Liver (tissue), 9 donors: ENCODE data around the gene SEPTIN2. TPM values are rescaled to one million over a fixed set of nuclear protein-coding genes. Genes with fewer than 3 reads are reported as not detected.

Experiments used
- DNase-seq: peaks from one replicate; pipeline ENCODE4 v3.0.0-alpha.2; 2017; ENCODE audit warnings: low spot score
- H3K27ac ChIP-seq, 2 donors: one replicate each; pipeline ENCODE4 v1.7.0; 2013; ENCODE audit warnings: inconsistent platforms in 2 of 2, low read length in 2 of 2, control low read depth in 1 of 2, low read depth in 1 of 2, mild to moderate bottlenecking in 1 of 2
- H3K27me3 ChIP-seq, 4 donors: one replicate each; pipeline versions ENCODE4 v1.6.1 to v1.7.0; 2013; ENCODE audit warnings: low read length in 3 of 4, inconsistent platforms in 1 of 4, mild to moderate bottlenecking in 1 of 4, moderate library complexity in 1 of 4; ENCODE audit not compliant: control insufficient read depth in 4 of 4, insufficient read depth in 4 of 4
- H3K36me3 ChIP-seq, 4 donors: one replicate each; pipeline versions ENCODE4 v1.6.1 to v1.7.0; 2013; ENCODE audit warnings: low read length in 3 of 4, mild to moderate bottlenecking in 3 of 4, low read depth in 1 of 4, moderate library complexity in 1 of 4; ENCODE audit not compliant: control insufficient read depth in 4 of 4, insufficient read depth in 3 of 4
- H3K4me1 ChIP-seq, 4 donors: one replicate each; pipeline versions ENCODE4 v1.6.1 to v1.7.0; 2013; ENCODE audit warnings: low read length in 3 of 4, mild to moderate bottlenecking in 3 of 4, moderate library complexity in 1 of 4; ENCODE audit not compliant: control insufficient read depth in 4 of 4, insufficient read depth in 4 of 4
- H3K4me3 ChIP-seq, 3 donors: one replicate each; pipeline versions ENCODE4 v1.6.1 to v1.7.0; 2013; ENCODE audit warnings: low read length in 3 of 3, control low read depth in 1 of 3, low read depth in 1 of 3, mild to moderate bottlenecking in 1 of 3
- H3K9ac ChIP-seq, 2 donors: one replicate each; pipeline ENCODE4 v1.7.0; 2013; ENCODE audit warnings: low read length in 2 of 2, mild to moderate bottlenecking in 2 of 2, moderate library complexity in 2 of 2, control low read depth in 1 of 2, low read depth in 1 of 2
- H3K9me3 ChIP-seq, 4 donors: one replicate each; pipeline versions ENCODE4 v1.6.1 to v1.7.0; 2013; ENCODE audit warnings: low read length in 3 of 4; ENCODE audit not compliant: control insufficient read depth in 4 of 4
- EGR1 ChIP-seq, 2 donors: IDR thresholded peaks; 2 replicates each; pipeline ENCODE4 v1.6.1; 2016 to 2018; ENCODE audit warnings: antibody characterized with exemption in 2 of 2, low read depth in 2 of 2
- FOXA1 ChIP-seq: IDR thresholded peaks from 2 replicates; pipeline ENCODE4 v1.6.1; 2016; ENCODE audit warnings: antibody characterized with exemption
- FOXA2 ChIP-seq: IDR thresholded peaks from 2 replicates; pipeline ENCODE4 v1.6.1; 2016; ENCODE audit warnings: antibody characterized with exemption
- GABPA ChIP-seq, 2 donors: IDR thresholded peaks in 1 of 2; conservative IDR thresholded peaks in 1 of 2; 2 replicates each; pipeline ENCODE4 v1.6.1; 2016; ENCODE audit warnings: antibody characterized with exemption in 2 of 2, mild to moderate bottlenecking in 1 of 2, moderate library complexity in 1 of 2
- HNF4A ChIP-seq, 2 donors: conservative IDR thresholded peaks; 2 replicates each; pipeline ENCODE4 v1.6.1; 2016; ENCODE audit warnings: antibody characterized with exemption in 2 of 2, mild to moderate bottlenecking in 2 of 2
- HNF4G ChIP-seq: IDR thresholded peaks from 2 replicates; pipeline ENCODE4 v1.6.1; 2016; ENCODE audit warnings: antibody characterized with exemption
- JUND ChIP-seq, 2 donors: IDR thresholded peaks; 2 replicates each; pipeline ENCODE4 v1.6.1; 2016; ENCODE audit warnings: antibody characterized with exemption in 2 of 2
- MAX ChIP-seq: IDR thresholded peaks from 2 replicates; pipeline ENCODE4 v1.6.1; 2016; ENCODE audit warnings: antibody characterized with exemption
- NR2F2 ChIP-seq: IDR thresholded peaks from 2 replicates; pipeline ENCODE4 v1.6.1; 2016; ENCODE audit warnings: antibody characterized with exemption
- RAD21 ChIP-seq, 2 donors: IDR thresholded peaks; 2 replicates each; pipeline ENCODE4 v1.6.1; 2016; ENCODE audit warnings: antibody characterized with exemption in 2 of 2, mild to moderate bottlenecking in 2 of 2
- REST ChIP-seq: IDR thresholded peaks from 2 replicates; pipeline ENCODE4 v1.6.1; 2016; ENCODE audit warnings: antibody characterized with exemption, mild to moderate bottlenecking
- RXRA ChIP-seq, 2 donors: IDR thresholded peaks; 2 replicates each; pipeline ENCODE4 v1.6.1; 2017 to 2018; ENCODE audit warnings: antibody characterized with exemption in 2 of 2, mild to moderate bottlenecking in 1 of 2
- SP1 ChIP-seq: IDR thresholded peaks from 2 replicates; pipeline ENCODE4 v1.6.1; 2018; ENCODE audit warnings: antibody characterized with exemption, mild to moderate bottlenecking
- TAF1 ChIP-seq: conservative IDR thresholded peaks from 2 replicates; pipeline ENCODE4 v1.6.1; 2016; ENCODE audit warnings: antibody characterized with exemption, mild to moderate bottlenecking
- YY1 ChIP-seq: IDR thresholded peaks from 2 replicates; pipeline ENCODE4 v1.6.1; 2016; ENCODE audit warnings: antibody characterized with exemption, mild to moderate bottlenecking
- WGBS: extraction: QIAGEN DNeasy Blood & Tissue Kit; methylation state at CpG from one replicate; pipeline ENCODE4 v1.1.7; 2013; 5-methylcytosine and 5-hydroxymethylcytosine counted together
- polyA plus RNA-seq, 2 donors: library from polyadenylated mRNA; stranded (reverse) in 1 of 2; unstranded in 1 of 2; fragments of 200-250 nt in 1 of 2; fragments of >200 nt in 1 of 2; fragmentation: Nextera tagmentation in 1 of 2; extraction: Ambion mirVana in 1 of 2; gene quantifications; one replicate each; pipeline versions ENCODE4 v1.2.1 to v1.2.3, GENCODE V29; 2013 to 2015
- total RNA-seq, 2 donors: library from RNA; depleted of rRNA; stranded (reverse); fragments of >200 nt; gene quantifications; one replicate each; pipeline ENCODE4 v1.2.3, GENCODE V29; 2014
- TF ChIP-seq, protein P1 (sequence below): IDR thresholded peaks from 2 replicates; pipeline ENCODE4 v1.6.1; 2016; ENCODE audit warnings: antibody characterized with exemption
- TF ChIP-seq, protein P2 (sequence below): fragments of 150-350 bp; IDR thresholded peaks from 2 replicates; pipeline ENCODE4 v1.5.1; 2017; ENCODE audit warnings: improper control_type of control experiment, low read depth, low read length; ENCODE audit not compliant: missing input control
- donor health status: healthy.
- donor health status: healthy.
- donor health status: healthy.
- donor health status: healthy.
- donor health status: healthy.

Gene SEPTIN2
- total and polyA plus RNA-seq, 4 donors: 63.7 to 147 (median 96.9) TPM

DNA sequence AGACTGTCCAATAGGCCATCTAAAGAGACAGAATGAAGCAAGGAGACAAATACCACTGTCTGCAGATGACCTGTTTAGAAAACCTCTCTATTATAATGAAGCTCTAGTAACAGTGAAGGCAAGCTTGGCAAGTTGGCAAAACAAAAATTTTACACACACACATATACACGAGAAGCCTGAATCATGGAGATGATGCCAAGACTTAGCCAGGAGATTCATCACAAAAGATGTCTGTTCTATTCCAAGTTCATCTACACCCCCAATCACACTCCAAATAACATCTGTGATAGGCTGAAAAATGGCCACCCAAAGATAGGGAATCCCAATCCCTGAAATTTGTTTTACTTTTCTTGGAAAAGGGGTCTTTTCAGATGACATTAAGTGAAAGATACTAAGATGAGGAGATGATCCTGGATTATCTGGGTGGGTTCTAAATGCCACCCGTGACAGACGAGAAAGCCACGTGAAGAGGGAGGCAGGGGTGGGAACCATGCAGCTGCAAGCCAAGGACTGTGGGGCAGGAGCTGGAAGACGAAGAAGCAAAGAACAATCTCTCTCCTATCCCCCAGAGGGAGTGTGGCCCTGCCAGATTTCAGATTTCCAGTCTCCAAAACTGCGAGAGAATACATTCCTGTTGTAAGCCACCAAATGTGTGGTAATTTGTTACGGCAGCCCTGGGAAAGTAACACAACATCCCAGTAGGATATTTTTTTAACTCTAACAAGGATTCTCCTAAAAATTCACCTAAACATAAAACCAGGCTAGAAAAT, 20.2 kb upstream of the SEPTIN2 start:
- Histone ChIP-seq H3K36me3 (peaks cover 0 to 7% (median 0%) of the 10 kb centered on the region in 4 donors), H3K9ac (no peak overlapping the region), H3K4me1 (peaks cover 0 to 8% (median 6%) of the 10 kb centered on the region in 4 donors), H3K9me3 (no peaks in the 10 kb centered on the region), H3K27me3 (no peaks in the 10 kb centered on the region), H3K4me3 (no peak overlapping the region), H3K27ac (no peak overlapping the region)
- DNase-seq: no peak
- TF ChIP-seq YY1: no peak
- TF ChIP-seq HNF4G: no peak
- TF ChIP-seq TAF1: no peak
- TF ChIP-seq FOXA1: no peak
- 92% methylated on average over 7 of the region's 7 CpGs for WGBS

- Histone ChIP-seq H3K36me3 (peaks cover 0 to 7% (median 0%) of the 10 kb centered on the region in 4 donors), H3K4me1 (peaks cover 0 to 8% (median 6%) of the 10 kb centered on the region in 4 donors), H3K27me3 (no peaks in the 10 kb centered on the region), H3K9me3 (no peaks in the 10 kb centered on the region), H3K4me3 (no peak overlapping the region), H3K9ac (no peak overlapping the region), H3K27ac (no peak overlapping the region)
- no peak for DNase-seq
- WGBS: 96% methylated on average over 8 of the region's 8 CpGs
- no peak for TF ChIP-seq MAX
- TF ChIP-seq FOXA1: no peak
- TF ChIP-seq JUND (IDR thresholded peaks at IDR 0.05): no peak
- TF ChIP-seq, protein P1, sequence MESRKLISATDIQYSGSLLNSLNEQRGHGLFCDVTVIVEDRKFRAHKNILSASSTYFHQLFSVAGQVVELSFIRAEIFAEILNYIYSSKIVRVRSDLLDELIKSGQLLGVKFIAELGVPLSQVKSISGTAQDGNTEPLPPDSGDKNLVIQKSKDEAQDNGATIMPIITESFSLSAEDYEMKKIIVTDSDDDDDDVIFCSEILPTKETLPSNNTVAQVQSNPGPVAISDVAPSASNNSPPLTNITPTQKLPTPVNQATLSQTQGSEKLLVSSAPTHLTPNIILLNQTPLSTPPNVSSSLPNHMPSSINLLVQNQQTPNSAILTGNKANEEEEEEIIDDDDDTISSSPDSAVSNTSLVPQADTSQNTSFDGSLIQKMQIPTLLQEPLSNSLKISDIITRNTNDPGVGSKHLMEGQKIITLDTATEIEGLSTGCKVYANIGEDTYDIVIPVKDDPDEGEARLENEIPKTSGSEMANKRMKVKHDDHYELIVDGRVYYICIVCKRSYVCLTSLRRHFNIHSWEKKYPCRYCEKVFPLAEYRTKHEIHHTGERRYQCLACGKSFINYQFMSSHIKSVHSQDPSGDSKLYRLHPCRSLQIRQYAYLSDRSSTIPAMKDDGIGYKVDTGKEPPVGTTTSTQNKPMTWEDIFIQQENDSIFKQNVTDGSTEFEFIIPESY: no peak
- TF ChIP-seq RAD21 (IDR thresholded peaks at IDR 0.05): no peak
- no peak for TF ChIP-seq EGR1 (IDR thresholded peaks at IDR 0.05; ENCODE audit: low read depth in 2 of 2)
- no peak for TF ChIP-seq HNF4A (conservative IDR thresholded peaks at IDR 0.05)
- no peak for TF ChIP-seq YY1
- no peak for TF ChIP-seq GABPA (IDR thresholded peaks at IDR 0.05 in 1 of 2, conservative IDR thresholded peaks at IDR 0.05 in 1 of 2)
- no peak for TF ChIP-seq SP1
- TF ChIP-seq RXRA (IDR thresholded peaks at IDR 0.05): no peak
- no peak for TF ChIP-seq NR2F2
- TF ChIP-seq FOXA2: no peak
- TF ChIP-seq, protein P2, sequence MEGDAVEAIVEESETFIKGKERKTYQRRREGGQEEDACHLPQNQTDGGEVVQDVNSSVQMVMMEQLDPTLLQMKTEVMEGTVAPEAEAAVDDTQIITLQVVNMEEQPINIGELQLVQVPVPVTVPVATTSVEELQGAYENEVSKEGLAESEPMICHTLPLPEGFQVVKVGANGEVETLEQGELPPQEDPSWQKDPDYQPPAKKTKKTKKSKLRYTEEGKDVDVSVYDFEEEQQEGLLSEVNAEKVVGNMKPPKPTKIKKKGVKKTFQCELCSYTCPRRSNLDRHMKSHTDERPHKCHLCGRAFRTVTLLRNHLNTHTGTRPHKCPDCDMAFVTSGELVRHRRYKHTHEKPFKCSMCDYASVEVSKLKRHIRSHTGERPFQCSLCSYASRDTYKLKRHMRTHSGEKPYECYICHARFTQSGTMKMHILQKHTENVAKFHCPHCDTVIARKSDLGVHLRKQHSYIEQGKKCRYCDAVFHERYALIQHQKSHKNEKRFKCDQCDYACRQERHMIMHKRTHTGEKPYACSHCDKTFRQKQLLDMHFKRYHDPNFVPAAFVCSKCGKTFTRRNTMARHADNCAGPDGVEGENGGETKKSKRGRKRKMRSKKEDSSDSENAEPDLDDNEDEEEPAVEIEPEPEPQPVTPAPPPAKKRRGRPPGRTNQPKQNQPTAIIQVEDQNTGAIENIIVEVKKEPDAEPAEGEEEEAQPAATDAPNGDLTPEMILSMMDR: no peak
- TF ChIP-seq REST: no peak
Measured at GRCh38 chr2:241296767-241297166, 19.0 kb upstream of the SEPTIN2 start.
